Measurements from ENCODE around the gene TSNAX.

DNA sequence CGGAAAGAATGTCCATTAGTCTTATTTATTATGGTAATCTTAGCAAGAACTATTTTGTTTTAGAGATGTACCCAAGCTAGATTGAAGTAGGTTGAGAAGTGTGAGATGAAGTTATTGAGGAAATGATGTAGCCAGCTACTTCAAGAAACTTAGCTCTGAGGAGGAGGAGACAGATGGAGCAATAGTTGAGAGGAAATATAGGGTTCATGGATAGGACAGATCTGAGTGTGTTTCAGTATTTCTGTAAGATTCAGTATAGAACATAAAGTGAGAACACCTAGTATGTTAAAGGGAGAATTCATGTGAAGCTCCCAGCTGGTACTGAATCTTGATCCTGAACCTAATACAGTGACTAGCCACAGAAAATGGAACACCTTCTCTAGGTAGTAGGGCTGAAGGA is 28.9 kb downstream of the TSNAX start:
- TF ChIP-seq CTCF (conservative IDR thresholded peaks at IDR 0.05; ENCODE audit: low read length) (no peak), EZH2phosphoT487 (IDR thresholded peaks at IDR 0.05; ENCODE audit: borderline replicate concordance) (no peak)
